Measurements from ENCODE around the gene NRXN3.

The NRXN3 gene

DNA sequence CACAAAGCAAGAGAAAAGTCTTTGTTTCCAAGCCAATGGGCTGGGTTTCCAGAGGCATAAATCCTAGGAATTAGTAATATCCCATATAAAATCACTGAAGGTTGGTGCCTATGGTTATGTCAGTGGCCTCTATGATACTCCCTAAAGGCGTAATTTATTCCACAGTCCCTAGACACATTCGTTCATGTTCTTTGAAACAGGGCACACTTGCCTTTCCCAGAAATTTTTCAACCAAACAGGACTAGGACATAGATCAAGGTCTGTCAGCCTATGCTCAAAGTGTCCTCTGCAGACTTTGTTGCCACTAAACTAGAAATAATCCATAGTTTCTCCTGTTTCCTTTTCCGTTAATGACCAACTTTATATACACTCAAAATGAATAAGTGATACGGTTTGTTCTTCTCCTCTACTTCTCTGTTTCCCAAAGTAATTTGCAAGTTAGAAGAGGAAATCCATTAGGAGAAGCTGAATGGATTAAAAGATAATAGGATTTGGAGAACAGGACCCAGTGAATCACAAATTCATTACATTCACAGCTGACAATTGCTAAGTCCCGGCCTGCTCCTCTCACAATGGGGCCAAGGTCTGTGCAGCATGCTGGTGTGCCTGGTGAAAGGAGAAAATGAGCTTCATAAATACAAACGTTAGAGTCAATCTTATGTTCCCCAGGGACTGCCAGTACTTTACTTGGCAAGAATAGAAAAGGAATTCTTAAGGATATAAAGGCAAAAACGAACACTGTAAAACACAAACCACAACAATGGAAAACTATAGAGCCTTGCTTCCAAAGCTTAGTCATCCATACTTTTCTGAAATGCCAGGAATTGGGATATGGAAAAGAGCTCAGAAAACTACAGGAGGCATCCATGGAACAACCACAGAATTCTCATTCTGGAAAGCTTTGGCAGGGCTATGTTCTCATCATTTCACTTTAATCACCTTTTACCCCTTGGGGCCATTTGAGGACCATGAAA, 966.2 kb downstream of the NRXN3 start:
- DNase-seq (ENCODE audit: low read depth in 2 of 2), result no peak

GRCh38 chr14:79137045-79137430, 966.9 kb downstream of the NRXN3 start:
- no peak for DNase-seq (ENCODE audit: low read depth in 2 of 2)

DNA sequence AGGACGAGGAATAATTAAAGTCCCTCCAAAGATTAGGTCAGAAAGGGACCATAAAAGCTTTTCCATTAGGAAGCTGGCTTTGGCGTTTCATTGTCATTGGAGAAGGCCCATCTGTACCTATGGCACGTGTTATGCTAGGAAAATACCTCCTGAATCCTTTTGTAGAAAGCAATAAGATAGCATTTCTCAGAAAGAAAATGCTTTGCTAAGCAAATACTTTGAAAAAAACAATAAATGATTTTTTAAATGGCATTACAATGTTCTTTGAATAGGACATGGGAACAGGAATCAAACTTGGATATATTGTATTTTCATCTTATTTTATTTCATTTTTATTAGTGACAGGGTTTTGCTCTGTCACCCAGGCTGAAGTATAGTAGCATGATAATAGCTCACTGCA, 967.7 kb downstream of the NRXN3 start:
- no peak for DNase-seq (ENCODE audit: low read depth in 2 of 2)

DNA sequence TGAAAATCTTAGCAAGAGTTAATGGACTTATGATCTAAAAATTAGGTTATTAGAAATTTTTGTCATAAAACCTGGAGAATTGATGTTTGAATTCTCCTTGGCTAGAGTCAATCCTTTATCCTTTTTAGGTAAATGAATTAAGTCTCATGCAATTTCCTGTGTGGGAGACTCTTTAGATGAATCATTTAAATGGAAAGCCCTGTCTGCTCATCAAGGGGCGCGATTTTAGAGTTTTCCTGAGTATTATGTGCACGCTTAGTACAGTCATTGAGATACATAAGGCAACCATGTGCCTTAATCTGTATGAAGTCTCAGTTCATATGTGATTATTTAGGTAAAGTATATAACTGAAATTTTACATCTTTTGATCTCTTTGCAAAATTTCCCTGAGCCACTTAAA, 974.7 kb downstream of the NRXN3 start:
- no peak for DNase-seq (ENCODE audit: low read depth in 2 of 2)

DNA sequence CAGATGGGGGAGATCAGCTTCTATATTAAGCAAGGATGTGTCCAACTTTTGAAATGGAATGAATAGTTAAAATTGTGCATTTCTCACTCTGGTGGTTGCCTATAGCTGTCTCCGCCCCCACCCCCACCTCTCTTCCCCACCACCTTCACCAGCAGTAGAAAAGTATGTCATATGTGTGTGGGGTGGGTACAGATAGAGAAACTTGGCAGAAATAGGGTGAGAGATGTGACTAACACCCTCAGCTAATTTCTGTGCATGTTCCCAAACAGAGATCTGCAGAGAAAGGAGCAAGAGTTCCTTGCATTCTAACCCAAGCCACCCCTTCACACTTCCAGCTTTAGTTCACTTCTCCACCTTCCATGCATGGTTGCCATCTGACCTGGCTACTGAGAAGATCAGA, 980.1 kb downstream of the NRXN3 start:
- DNase-seq (ENCODE audit: low read depth in 2 of 2), result no peak

DNA sequence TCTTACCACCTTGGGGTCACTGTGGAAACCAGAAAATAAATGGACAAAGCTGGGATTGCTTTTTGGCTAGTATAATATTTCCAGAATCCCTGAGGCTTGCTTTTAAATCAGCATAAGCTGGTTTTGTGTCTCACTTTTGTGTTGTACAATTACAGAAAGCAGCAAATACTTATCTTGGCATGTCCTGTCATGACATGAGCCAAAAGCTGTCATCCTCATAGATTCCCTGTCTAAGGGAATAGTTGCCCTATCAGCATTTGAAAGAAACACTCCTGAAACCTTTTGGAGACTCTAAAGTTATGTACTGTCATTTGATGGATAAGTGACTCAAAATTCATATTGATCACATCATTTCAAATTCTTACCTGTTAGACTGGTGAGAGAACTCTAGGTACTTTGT, 987.2 kb downstream of the NRXN3 start:
- no peak for DNase-seq (ENCODE audit: low read depth in 2 of 2)

GRCh38 chr14:79161571-79161970, 991.4 kb downstream of the NRXN3 start:
- DNase-seq (ENCODE audit: low read depth in 2 of 2), result no peak

DNA sequence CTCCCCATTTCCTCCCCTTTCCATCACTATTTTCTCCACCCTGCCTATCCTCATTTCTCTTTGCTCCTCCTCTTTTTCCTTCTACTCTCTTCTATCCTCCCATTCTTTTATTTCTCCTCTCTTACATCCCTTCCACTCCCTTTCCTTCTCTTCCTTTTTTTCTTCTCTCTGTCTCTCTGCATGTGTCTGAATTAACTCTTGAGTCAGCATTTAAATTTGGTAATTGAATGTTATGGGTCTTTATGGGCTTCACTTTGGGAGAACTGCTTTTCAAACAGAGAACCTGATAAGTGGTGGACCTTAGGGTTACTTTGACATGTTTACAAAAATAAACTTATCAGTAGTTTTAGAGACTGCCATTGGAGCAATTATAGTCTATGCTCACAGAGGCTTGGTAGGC, 992.7 kb downstream of the NRXN3 start:
- no peak for DNase-seq (ENCODE audit: low read depth in 2 of 2)

- no peak for DNase-seq (ENCODE audit: low read depth in 2 of 2)
Observed at GRCh38 chr14:79165471-79166090, 995.4 kb downstream of the NRXN3 start.

DNA sequence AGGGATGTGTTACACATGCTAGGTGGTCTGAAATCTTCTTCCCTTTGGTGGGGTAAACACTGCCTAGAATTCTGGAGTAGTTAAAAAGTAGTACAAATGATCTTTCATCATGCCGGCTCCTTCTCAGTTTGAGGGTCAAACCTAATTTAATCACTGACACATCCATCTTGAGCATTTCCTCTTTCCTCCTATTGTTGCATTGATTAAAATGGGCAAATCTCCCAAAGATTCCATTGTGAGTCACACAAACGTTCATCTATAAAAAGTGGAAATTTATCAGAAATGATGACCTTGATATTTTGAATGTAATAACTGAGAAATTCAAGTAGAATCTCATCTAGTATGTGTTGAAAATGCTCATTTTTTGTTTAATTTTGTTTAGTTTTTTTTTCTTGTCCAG, 996.0 kb downstream of the NRXN3 start:
- DNase-seq (ENCODE audit: low read depth in 2 of 2), result no peak

GRCh38 chr14:79167957-79168356, 997.8 kb downstream of the NRXN3 start:
- DNase-seq (ENCODE audit: low read depth in 2 of 2), result no peak

DNA sequence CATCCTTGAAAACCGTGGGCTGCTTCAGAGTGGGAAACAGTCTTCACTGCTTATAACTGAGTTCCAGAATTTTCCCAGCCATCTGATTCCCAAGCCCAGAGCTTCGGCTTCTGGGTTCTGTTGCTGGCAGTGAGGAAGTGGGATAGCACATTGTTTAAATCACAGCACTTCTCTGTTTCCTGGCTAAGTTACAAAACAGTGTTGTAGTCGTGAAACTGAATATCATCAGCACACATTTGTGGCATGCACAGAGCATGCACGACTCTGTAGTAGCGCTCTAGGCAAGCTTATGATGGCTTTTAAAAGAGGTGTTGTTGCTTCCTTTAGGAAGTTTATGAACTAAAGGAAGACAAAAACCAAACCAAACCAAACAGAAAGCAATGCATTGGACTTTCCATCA, 1005.5 kb downstream of the NRXN3 start:
- no peak for DNase-seq (ENCODE audit: low read depth in 2 of 2)

GRCh38 chr14:79177106-79177505, 1006.9 kb downstream of the NRXN3 start:
- no peak for DNase-seq (ENCODE audit: low read depth in 2 of 2)

GRCh38 chr14:79178719-79179118, 1008.5 kb downstream of the NRXN3 start:
- no peak for DNase-seq (ENCODE audit: low read depth in 2 of 2)

DNA sequence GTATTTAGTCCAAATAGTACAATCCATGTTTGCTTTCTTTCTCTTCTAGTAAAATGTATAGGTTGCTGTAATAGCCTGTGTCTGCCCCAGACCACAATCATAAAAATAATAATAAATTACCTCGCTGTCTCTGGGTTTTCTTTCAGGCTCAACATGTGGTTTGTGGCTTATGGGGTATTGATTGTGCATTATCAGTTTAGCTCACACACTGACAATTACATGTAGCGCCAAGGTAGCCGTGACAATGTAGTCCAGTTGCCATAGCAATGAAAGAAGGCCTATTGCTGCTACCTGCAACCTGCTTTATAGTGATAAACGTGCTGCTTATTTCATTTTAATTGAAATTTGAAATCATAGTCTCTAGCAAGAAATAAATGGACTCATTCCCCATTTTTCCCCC, 1009.8 kb downstream of the NRXN3 start:
- DNase-seq (ENCODE audit: low read depth in 2 of 2), result no peak

DNA sequence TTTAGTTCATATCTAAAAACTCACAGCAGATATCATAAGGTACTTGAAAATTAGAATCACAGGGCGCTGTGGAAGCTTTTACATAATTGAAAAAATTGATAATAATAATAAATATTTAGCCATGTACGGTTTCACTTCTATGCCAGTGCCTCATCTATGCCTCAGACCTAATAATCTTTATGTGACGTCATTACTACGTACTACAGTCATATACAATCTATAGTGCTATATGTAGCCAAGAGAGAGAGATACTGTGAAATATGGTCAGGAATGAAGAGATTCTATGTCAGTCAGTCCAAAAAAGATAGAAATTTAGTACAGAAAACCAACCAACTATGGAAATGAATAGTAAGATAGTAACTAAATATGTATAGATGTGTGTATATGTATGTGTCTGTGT, 1010.5 kb downstream of the NRXN3 start:
- no peak for DNase-seq (ENCODE audit: low read depth in 2 of 2)

- no peak for DNase-seq (ENCODE audit: low read depth in 2 of 2)
Observed at GRCh38 chr14:79186523-79186922, 1016.4 kb downstream of the NRXN3 start.

- DNase-seq (ENCODE audit: low read depth in 2 of 2), result no peak
Observed at GRCh38 chr14:79193689-79194477, 1023.7 kb downstream of the NRXN3 start.

- no peak for DNase-seq (ENCODE audit: low read depth in 2 of 2)
Observed at GRCh38 chr14:79196216-79196615, 1026.0 kb downstream of the NRXN3 start.

DNA sequence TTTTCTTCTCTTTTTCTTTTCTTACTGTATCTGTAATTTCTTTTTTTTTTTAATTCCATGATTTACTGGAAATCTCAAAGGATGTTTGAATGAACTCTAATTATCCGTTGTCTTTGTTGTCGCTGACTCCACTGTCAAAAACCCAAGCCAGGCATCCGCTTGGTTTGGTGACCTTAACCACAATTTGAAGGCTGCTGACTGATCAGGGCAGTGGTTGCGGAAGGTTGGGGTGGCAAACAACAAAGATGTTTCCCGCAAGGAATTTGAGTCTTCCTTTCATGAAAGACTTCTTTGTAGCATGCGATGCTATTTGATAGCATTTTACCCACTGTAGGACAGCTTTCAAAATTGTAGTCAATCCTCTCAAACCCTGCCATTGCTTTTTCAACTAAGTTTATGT, 1027.3 kb downstream of the NRXN3 start:
- no peak for DNase-seq (ENCODE audit: low read depth in 2 of 2)

DNA sequence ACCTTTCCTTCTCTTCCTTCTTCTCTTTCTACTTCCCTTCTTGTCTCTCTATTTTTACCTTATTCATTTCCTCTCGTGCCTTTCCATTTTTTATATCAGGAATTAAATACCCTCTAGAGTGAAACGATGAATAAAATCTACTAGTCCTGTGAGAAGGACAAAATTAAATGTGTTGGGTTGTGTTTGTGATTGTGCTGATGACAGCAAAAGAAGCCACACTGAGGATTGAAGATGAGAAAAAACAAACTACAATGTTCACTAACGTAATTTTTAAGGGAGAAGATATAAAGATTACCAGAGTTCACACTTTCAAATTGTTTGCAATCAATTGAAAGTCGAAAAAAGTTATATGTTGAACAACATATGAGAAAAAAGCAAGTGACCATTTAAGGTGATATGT, 1029.0 kb downstream of the NRXN3 start:
- no peak for DNase-seq (ENCODE audit: low read depth in 2 of 2)

GRCh38 chr14:79201564-79202207, 1031.5 kb downstream of the NRXN3 start:
- no peak for DNase-seq (ENCODE audit: low read depth in 2 of 2)
